ENCODE measurements around the gene HCFC2.
"Not testable (repeated sequence)": the region's sequence is repeated elsewhere in the genome, so short reads cannot be mapped to it uniquely, and the experiment has no call there.

The HCFC2 gene

DNA sequence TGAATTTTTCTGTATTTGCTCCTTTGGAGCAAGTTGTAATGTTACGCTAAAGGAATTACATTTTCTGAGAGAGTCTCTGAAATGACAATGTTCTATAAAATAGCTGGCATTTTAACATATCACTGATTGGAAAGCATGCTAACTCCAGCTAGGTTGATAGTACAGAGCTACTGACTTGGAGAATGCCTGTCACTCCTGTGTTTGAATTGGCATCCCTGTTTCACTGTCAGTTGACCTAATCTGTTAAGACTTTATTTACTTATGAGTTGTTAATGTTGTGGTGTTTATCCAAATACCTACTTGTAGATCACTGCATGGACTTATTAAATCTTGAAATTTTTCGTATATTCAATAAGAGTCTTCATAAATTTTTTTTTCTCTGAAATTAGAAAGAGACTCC, 33.6 kb downstream of the HCFC2 start:
- no peak overlapping the region for H3K4me3 ChIP-seq (ENCODE audit: low read length)
- DNase-seq (ENCODE audit: low read depth): no peak
- TF ChIP-seq, protein P1, sequence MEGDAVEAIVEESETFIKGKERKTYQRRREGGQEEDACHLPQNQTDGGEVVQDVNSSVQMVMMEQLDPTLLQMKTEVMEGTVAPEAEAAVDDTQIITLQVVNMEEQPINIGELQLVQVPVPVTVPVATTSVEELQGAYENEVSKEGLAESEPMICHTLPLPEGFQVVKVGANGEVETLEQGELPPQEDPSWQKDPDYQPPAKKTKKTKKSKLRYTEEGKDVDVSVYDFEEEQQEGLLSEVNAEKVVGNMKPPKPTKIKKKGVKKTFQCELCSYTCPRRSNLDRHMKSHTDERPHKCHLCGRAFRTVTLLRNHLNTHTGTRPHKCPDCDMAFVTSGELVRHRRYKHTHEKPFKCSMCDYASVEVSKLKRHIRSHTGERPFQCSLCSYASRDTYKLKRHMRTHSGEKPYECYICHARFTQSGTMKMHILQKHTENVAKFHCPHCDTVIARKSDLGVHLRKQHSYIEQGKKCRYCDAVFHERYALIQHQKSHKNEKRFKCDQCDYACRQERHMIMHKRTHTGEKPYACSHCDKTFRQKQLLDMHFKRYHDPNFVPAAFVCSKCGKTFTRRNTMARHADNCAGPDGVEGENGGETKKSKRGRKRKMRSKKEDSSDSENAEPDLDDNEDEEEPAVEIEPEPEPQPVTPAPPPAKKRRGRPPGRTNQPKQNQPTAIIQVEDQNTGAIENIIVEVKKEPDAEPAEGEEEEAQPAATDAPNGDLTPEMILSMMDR (IDR thresholded peaks at IDR 0.05; ENCODE audit: insufficient read depth, low read depth, low read length, missing control alignments): no peak

DNA sequence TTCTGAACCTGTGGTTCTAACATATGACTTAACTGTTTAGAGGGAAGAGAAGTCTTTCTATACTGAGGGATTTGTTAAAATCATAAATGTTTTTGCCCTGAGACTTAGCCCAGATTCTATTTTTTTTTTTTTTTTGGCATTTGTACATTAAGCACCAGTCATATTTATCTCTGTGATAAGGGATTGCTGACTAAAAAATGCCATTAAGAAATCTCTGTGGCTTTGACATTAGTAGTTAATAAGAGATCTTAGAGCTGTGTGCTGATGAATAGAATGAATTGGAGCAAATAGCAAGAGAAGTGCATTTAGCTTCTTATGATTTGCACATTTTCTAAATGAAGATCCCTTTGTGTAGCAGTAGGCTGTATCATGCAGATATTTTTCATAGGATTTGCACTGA, 41.1 kb downstream of the HCFC2 start:
- no peak for DNase-seq (ENCODE audit: low read depth)
- TF ChIP-seq, protein P1 (IDR thresholded peaks at IDR 0.05; ENCODE audit: insufficient read depth, low read depth, low read length, missing control alignments): no peak
- no peak overlapping the region for H3K4me3 ChIP-seq (ENCODE audit: low read length)

DNA sequence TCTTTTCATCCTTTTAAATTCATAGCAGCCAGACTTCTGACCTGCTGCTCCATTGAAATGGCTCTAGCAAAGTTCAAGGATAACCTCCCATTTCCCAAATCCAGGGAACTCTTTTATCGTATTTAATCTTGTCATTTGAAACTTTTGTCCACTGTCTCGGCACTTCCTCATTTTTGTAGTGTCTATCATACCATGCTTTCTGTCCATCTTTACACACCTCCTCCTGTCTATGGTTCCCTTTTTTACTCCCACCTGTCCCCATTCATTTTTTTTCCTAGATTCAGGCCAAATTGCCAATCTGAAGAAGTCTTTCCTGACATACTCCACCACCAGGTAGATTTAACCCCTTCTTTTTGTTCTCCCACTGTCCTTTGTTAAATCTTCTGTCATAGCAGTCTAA, 42.6 kb downstream of the HCFC2 start:
- DNase-seq (ENCODE audit: low read depth): no peak
- TF ChIP-seq, protein P1 (IDR thresholded peaks at IDR 0.05; ENCODE audit: insufficient read depth, low read depth, low read length, missing control alignments): no peak

DNA sequence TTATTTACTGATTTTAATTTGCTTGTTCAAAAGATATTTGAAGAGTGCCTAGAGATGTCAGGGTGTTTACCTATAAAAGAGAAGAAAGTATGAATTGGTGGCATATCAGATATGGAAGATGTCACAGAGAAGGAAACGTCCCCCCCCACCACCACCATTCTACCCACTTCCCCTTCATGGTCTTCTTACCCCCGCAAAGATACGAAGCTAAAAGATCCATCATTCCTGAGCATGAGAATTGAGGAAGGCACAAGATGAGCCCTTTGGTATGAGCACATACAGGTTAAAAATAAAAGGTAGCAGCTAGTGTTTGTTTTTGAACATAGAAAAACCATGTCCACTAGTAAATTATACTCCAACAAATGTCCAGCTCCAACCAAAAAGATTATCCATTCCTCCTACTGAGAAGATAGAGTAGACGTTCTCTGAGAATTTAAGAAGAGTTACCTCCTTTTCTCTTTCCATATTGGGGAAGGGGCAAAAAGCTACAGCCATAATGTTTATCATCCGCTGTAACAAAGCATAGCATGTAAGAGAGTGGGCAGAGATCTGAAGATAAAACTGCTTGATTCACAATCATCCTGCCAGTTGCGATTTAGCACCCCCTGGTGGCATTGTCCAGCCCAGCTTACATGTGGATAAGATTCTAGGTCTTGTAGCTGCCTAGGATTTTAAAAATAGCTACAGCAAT, 44.6 kb downstream of the HCFC2 start:
- peak; percentile 87 for DNase-seq (ENCODE audit: low read depth)
- H3K4me3 ChIP-seq (ENCODE audit: low read length): no peak overlapping the region
- TF ChIP-seq, protein P1 (IDR thresholded peaks at IDR 0.05; ENCODE audit: insufficient read depth, low read depth, low read length, missing control alignments): peak; percentile 99

More for the DNA sequence above, 42.6 kb downstream of the HCFC2 start:
- no peak overlapping the region for H3K4me3 ChIP-seq (ENCODE audit: low read length)

DNA sequence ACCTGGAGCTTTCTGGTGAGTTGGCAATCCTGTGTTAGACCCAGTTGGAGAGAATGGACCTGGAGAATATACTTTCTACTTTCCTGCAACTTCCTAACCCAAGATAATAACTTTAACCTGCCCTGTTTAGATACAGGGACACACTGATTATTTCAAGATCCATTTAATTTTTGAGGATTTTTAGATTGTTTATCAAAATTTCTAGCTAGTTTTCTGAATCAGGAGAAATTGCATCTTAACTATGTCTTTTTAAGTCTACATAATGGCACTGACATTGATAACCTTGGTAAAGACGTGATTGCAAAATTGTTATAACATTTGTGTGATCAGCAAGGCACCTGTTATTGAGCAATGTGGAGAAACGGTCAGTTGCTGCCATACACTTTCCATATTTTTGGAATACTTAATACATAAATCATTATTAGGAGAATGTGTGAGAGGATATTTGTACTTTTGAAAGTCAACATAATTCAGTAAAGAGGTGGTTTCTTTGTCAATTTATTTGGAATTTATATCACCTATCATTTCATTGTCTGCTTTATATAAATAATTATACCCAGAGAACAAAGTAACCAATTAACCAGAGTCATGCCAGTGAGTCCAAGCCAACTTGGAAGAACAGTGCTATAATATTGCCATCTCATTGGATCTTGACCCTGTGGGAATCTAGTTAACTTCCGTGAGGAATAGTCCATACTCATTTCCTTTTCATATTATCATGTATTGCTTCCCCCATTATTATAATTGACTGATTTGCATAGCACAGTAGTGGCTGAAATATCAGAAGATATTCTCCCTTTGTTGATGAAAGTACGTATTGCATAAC, 45.3 kb downstream of the HCFC2 start:
- no peak for DNase-seq (ENCODE audit: low read depth)
- TF ChIP-seq, protein P1 (IDR thresholded peaks at IDR 0.05; ENCODE audit: insufficient read depth, low read depth, low read length, missing control alignments): no peak
- no peak overlapping the region for H3K4me3 ChIP-seq (ENCODE audit: low read length)

DNA sequence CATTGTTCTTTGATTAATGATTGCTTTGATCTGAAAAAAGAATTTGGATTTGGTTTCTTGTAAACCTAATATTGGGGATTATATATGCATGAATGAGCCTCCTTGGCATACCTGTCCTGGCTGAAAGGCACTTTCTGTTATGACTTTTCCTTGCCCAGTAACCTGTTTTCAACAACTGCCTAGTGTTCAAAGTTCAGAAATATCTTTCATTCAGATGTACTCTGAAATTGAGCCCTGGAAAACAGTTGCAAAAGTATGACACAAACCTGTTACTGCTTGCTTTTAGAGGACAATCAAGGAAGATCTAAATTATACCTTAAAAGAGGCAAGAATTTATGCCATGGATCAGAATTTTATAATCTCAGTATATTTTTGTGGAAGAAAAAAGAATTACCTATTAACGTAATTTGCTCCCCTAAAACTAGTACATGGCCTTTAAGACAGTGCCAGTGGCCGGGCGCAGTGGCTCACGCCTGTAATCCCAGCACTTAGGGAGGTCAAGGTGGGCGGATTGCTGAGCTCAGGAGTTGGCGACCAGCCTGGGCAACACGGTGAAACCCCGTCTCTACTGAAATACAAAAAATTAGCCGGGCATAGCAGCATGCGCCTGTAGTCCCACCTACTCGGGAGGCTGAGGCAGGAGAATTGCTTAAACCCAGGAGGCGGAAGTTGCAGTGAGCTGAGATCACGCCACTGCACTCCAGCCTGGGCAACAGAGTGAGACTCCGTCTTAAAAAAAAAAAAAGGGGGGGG, 50.7 kb downstream of the HCFC2 start:
- not testable (repeated sequence) for H3K4me3 ChIP-seq (ENCODE audit: low read length); DNase-seq (ENCODE audit: low read depth)

DNA sequence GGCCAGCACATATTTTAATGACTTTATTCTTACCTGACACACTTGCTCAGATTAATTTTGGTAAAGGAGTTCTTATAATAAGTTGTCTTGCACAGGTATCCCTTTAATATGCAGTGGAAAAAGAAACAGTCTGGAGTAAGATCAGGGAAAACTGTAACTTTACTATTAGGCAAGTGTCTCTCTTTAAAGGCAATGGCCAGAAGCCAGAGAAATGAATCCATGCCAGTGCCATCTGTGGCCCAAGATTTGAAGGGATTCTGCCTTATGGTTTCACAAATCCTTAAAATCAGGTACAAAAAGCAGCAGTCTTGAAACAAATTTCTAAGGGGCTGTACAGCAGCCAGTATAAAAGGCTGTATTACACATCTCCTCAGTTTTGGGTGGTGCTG, 51.2 kb downstream of the HCFC2 start:
- DNase-seq (ENCODE audit: low read depth): no peak
- no peak overlapping the region for H3K4me3 ChIP-seq (ENCODE audit: low read length)
- TF ChIP-seq, protein P1 (IDR thresholded peaks at IDR 0.05; ENCODE audit: insufficient read depth, low read depth, low read length, missing control alignments): no peak
